ENCODE results near the gene BRWD1. TPM values are rescaled to one million over a fixed set of nuclear protein-coding genes. Genes with fewer than 3 reads are reported as not detected.
"Not testable (repeated sequence)": the region's sequence is repeated elsewhere in the genome, so short reads cannot be mapped to it uniquely, and the experiment has no call there.

Gene BRWD1
- total RNA-seq, 4 donors from 2014 or later = 63.8 to 281 (median 103) TPM

- no peak for TF ChIP-seq POLR2A (IDR thresholded peaks at IDR 0.05)
- TF ChIP-seq EP300 (IDR thresholded peaks at IDR 0.05; ENCODE audit: low read depth) = no peak
- no peak for TF ChIP-seq POLR2AphosphoS5 (IDR thresholded peaks at IDR 0.05)
- TF ChIP-seq CTCF (IDR thresholded peaks at IDR 0.05) = no peak
- in situ Hi-C loops (cut with MboI; ENCODE audit: low pct_ligation_motif_present in 1 of 4, low pct_unique_long_range_greater_than_20kb in 1 of 4, low sequenced_read_pairs in 3 of 4) (loop anchor here in 3 of 4 donors (10.0 to 25.0 kb wide), 3 partner anchors 408 to 638 kb away; no protein-coding TSS in a partner anchor), intact Hi-C loops (cut with DNase I; ENCODE audit: low total_unique reads) (no loop called here)
- no peak for DNase-seq
- WGBS, 2 donors (ENCODE audit: low coverage in 1 of 2) = 85% methylated on average over 2 to 3 of the region's 3 CpGs
- H3K27ac ChIP-seq = no peak overlapping the region
- H3K36me3 ChIP-seq = no peaks in the 10 kb centered on the region
- H3K4me1 ChIP-seq = peaks cover 0 to 3% (median under 1%) of the 10 kb centered on the region in 4 donors
- H3K4me3 ChIP-seq = no peak overlapping the region
- no peaks in the 10 kb centered on the region for H3K9me3 ChIP-seq
- no peaks in the 10 kb centered on the region for H3K27me3 ChIP-seq
These were observed 170.5 kb downstream of the BRWD1 start for GRCh38 chr21:39142972-39143371.

GRCh38 chr21:39141502-39141901 is 171.9 kb downstream of the BRWD1 start:
- WGBS, 2 donors (ENCODE audit: low coverage in 1 of 2) = 47% methylated on average over 3 of the region's 3 CpGs; no CpG with 5 or more reads in 1 of the 2 donors
- in situ Hi-C loops (cut with MboI; ENCODE audit: low pct_ligation_motif_present in 1 of 4, low pct_unique_long_range_greater_than_20kb in 1 of 4, low sequenced_read_pairs in 3 of 4) = loop anchor here in 3 of 4 donors (10.0 to 25.0 kb wide), 3 partner anchors 407 to 637 kb away; no protein-coding TSS in a partner anchor

GRCh38 chr21:39137248-39138178 is 175.9 kb downstream of the BRWD1 start:
- Histone ChIP-seq H3K4me1 (peaks cover 0 to 6% (median 2%) of the 10 kb centered on the region in 4 donors), H3K27ac (no peak overlapping the region), H3K9me3 (no peaks in the 10 kb centered on the region), H3K4me3 (no peak overlapping the region), H3K36me3 (no peaks in the 10 kb centered on the region), H3K27me3 (no peaks in the 10 kb centered on the region)
- 80 to 92% methylated on average over 8 to 14 of the region's 14 CpGs for WGBS, 2 donors (ENCODE audit: low coverage in 1 of 2)
- no peak for TF ChIP-seq POLR2AphosphoS5 (IDR thresholded peaks at IDR 0.05)
- in situ Hi-C loops (cut with MboI; ENCODE audit: low pct_ligation_motif_present in 1 of 4, low pct_unique_long_range_greater_than_20kb in 1 of 4, low sequenced_read_pairs in 3 of 4) = loop anchor here in 3 of 4 donors (5.0 to 25.0 kb wide), 4 partner anchors 400 to 633 kb away; no protein-coding TSS in a partner anchor
- intact Hi-C loops (cut with DNase I; ENCODE audit: low total_unique reads) = loop anchor here (2.0 kb wide), 1 partner anchor 405 kb away; no protein-coding TSS in a partner anchor
- DNase-seq = no peak

More at GRCh38 chr21:39141502-39141901, 171.9 kb downstream of the BRWD1 start:
- intact Hi-C loops (cut with DNase I; ENCODE audit: low total_unique reads) = no loop called here
- TF ChIP-seq POLR2A (IDR thresholded peaks at IDR 0.05) (no peak), POLR2AphosphoS5 (IDR thresholded peaks at IDR 0.05) (peak; percentile 56 to 76 (median 61))
- peak; percentile 30 for DNase-seq
- Histone ChIP-seq H3K27ac (peak overlapping the region in 2 of 4 donors; percentile 7 to 36), H3K9me3 (no peaks in the 10 kb centered on the region), H3K36me3 (no peaks in the 10 kb centered on the region), H3K4me3 (no peak overlapping the region), H3K27me3 (no peaks in the 10 kb centered on the region), H3K4me1 (peaks cover 0 to 6% (median 2%) of the 10 kb centered on the region in 4 donors)

GRCh38 chr21:39136711-39137110 is 176.7 kb downstream of the BRWD1 start:
- no peaks in the 10 kb centered on the region for H3K36me3 ChIP-seq
- WGBS, 2 donors (ENCODE audit: low coverage in 1 of 2) = 86 to 100% methylated on average over 1 to 5 of the region's 5 CpGs
- no peaks in the 10 kb centered on the region for H3K9me3 ChIP-seq
- DNase-seq = no peak
- TF ChIP-seq POLR2AphosphoS5 (IDR thresholded peaks at IDR 0.05) (no peak), CTCF (IDR thresholded peaks at IDR 0.05) (no peak), EP300 (IDR thresholded peaks at IDR 0.05; ENCODE audit: low read depth) (no peak)
- intact Hi-C loops (cut with DNase I; ENCODE audit: low total_unique reads) = no loop called here
- in situ Hi-C loops (cut with MboI; ENCODE audit: low pct_ligation_motif_present in 1 of 4, low pct_unique_long_range_greater_than_20kb in 1 of 4, low sequenced_read_pairs in 3 of 4) = loop anchor here in 3 of 4 donors (5.0 to 25.0 kb wide), 4 partner anchors 399 to 632 kb away; no protein-coding TSS in a partner anchor
- no peak overlapping the region for H3K27ac ChIP-seq
- peaks cover 0 to 6% (median 2%) of the 10 kb centered on the region in 4 donors for H3K4me1 ChIP-seq
- H3K27me3 ChIP-seq = no peaks in the 10 kb centered on the region
- H3K4me3 ChIP-seq = no peak overlapping the region

- in situ Hi-C loops (cut with MboI; ENCODE audit: low pct_ligation_motif_present in 1 of 4, low pct_unique_long_range_greater_than_20kb in 1 of 4, low sequenced_read_pairs in 3 of 4) = loop anchor here in 3 of 4 donors (5.0 to 25.0 kb wide), 4 partner anchors 399 to 631 kb away; no protein-coding TSS in a partner anchor
- intact Hi-C loops (cut with DNase I; ENCODE audit: low total_unique reads); H3K9me3 ChIP-seq; H3K27ac ChIP-seq; H3K4me1 ChIP-seq; H3K27me3 ChIP-seq; H3K36me3 ChIP-seq; H3K4me3 ChIP-seq: not testable (repeated sequence)
- 53 to 88% methylated on average over 1 to 7 of the region's 8 CpGs for WGBS, 2 donors (ENCODE audit: low coverage in 1 of 2)
- peak; percentile 28 to 40 (median 32) for TF ChIP-seq CTCF (IDR thresholded peaks at IDR 0.05)
- DNase-seq = peak; percentile 34
These were observed 177.3 kb downstream of the BRWD1 start for GRCh38 chr21:39136138-39136537.

All from transverse colon (tissue), 4 donors.